Neural progenitor cell (in vitro differentiated cells): ENCODE data around the gene EMC1.

Experiments
- CTCF ChIP-seq: fragments of 200-600 bp; sonication (generic); IDR thresholded peaks from 2 replicates; pipeline ENCODE4 v1.5.1; 2017; ENCODE audit warnings: antibody characterized with exemption, mild to moderate bottlenecking
- EZH2phosphoT487 ChIP-seq: fragments of 200-600 bp; sonication (generic); IDR thresholded peaks from 2 replicates; pipeline ENCODE4 v1.6.1; 2017; ENCODE audit warnings: antibody characterized with exemption

DNA sequence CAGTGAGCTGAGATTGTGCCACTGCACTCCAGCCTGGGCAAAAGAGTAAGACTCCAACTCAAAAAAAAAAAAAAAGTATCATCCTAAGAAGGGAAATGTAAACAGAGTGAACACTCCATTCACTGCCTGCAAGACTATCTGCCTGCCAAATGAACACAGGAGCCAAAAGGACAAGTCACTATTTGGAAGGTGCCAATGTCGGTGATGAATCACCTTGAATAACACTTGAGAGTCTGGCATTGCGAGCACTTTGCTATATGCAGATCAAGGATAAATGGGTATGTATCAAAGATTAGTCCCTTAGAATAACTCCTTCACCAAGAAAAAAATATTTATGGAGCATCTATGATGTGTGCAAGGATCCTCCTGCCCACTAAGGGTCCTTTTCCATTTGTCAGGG, 47.9 kb downstream of the EMC1 start:
- TF ChIP-seq CTCF (no peak), EZH2phosphoT487 (no peak)
